Epithelial cell of esophagus (primary cell): Measurements from ENCODE around the gene EXOC6B.

ENCODE experiments used
- DNase-seq: peaks from one replicate; pipeline ENCODE4 v3.0.0; 2010; ENCODE audit warnings: low read depth
- H3K4me3 ChIP-seq: 2 replicates; pipeline ENCODE4 v1.5.1; 2011; ENCODE audit warnings: mild to moderate bottlenecking, low read length, control low read depth
- CTCF ChIP-seq: IDR thresholded peaks from 2 replicates; pipeline ENCODE4 v1.5.1; 2011; ENCODE audit warnings: low read depth, mild to moderate bottlenecking, low read length, control low read depth, inconsistent platforms; ENCODE audit not compliant: insufficient read depth; ENCODE audit errors: missing control alignments

Gene EXOC6B

DNA sequence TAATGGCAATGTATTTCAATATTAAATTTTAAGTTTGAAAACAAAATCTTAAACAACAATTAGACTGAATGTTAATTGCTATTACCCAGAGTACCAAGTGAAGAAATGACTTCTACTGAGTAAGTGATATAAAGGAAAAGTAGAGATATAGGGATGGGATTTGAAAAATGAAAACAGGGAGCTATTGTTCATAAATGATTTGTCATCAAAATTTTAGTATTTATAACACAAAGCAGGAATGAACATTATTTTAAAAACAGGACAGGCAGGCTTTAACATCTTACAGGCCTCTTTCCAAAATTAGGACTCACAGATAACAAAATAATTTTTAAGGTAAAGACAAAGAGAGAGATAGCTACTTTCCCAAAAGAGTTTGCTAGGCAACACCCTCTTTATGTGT lies 3.9 kb downstream of the EXOC6B start:
- H3K4me3 ChIP-seq = peak overlapping the region; percentile 4
- no peak for DNase-seq
- no peak for TF ChIP-seq CTCF

DNA sequence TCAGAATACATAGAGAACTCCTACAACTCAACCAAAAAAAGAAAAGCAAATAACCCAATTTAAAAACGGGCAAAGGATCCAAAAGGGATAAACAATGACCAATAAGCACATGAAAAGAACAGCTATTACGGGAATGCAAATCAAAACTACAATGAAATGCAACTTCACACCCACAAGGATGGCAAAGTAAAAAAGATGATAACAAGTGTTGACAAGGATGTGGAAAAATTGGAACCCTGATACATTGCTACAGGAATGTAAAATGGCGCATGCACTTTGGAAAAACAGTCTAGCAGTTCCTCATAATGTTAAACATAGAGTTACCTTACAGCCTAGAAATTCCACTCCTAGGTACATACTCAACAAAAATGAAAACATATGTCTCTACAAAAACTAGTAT lies 4.7 kb downstream of the EXOC6B start:
- no peak for TF ChIP-seq CTCF
- H3K4me3 ChIP-seq = no peak overlapping the region
- DNase-seq = no peak

GRCh38 chr2:72819501-72819900 lies 6.3 kb downstream of the EXOC6B start:
- no peak for TF ChIP-seq CTCF
- H3K4me3 ChIP-seq = no peak overlapping the region
- DNase-seq = no peak

GRCh38 chr2:72815655-72816278 lies 10.1 kb downstream of the EXOC6B start:
- H3K4me3 ChIP-seq = no peak overlapping the region
- DNase-seq = peak; percentile 75
- peak; percentile 21 for TF ChIP-seq CTCF

DNA sequence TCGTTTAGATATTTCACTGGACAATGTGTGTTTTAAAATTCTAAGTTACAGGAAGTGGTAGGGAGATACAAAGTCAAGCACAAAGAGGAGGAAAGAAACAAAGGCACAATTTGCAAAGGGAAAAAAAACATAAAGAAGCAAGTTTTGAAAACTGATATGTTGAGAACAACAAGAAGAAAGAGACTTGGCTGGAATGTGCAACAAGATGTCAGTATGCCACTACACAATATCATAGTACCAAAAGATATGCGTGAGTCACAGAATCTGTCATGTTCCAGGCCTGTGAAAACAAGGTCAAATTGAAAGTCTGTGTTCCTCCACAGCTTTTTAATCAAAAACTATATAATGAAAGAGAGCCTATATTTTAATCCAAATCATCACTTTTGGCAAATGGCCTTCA lies 12.0 kb downstream of the EXOC6B start:
- peak; percentile 27 for TF ChIP-seq CTCF
- peak; percentile 69 for DNase-seq

GRCh38 chr2:72810165-72810564 lies 15.7 kb downstream of the EXOC6B start:
- TF ChIP-seq CTCF = no peak
- H3K4me3 ChIP-seq = no peak overlapping the region
- DNase-seq = no peak

More for the DNA sequence above, 12.0 kb downstream of the EXOC6B start:
- no peak overlapping the region for H3K4me3 ChIP-seq

DNA sequence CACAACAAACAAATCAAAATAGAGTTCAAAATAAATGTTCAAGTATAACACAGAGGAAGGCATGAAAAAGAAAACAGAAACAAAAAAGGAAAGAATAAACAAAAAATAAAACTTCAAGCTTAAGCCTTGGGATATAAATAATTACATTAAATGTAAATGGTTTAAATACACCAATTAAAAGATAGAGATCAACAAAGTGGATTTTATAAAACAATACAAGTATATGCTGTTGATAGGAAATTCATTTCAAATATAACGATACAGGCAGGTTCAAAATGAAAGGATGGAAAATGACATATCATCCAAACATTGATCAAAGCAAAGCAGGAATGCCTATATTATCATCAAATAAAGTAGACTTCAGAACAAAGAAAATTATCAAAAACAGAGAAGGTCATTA lies 16.7 kb downstream of the EXOC6B start:
- DNase-seq = no peak
- no peak overlapping the region for H3K4me3 ChIP-seq
- no peak for TF ChIP-seq CTCF
